Measurements from ENCODE around the gene UQCRQ.

GRCh38 chr5:132907161-132907560 is 40.7 kb downstream of the UQCRQ start:
- TF ChIP-seq CTCF (IDR thresholded peaks at IDR 0.05; ENCODE audit: borderline replicate concordance, extremely low read depth, low read length, poor library complexity, severe bottlenecking) (no peak), EZH2 (IDR thresholded peaks at IDR 0.05; ENCODE audit: borderline replicate concordance, low read depth, low read length, severe bottlenecking) (no peak)
